Activated B cell treated with CpG ODN at 0.5 μM for 24 hours (primary cell): ENCODE data around the gene SMIM10L2A. TPM values are rescaled to one million over a fixed set of nuclear protein-coding genes. Genes with fewer than 3 reads are reported as not detected.

Source experiments
- ATAC-seq: fragments of 200-7000 bp; cut with Tn5 transposase; one replicate; pipeline ENCODE4 v1.10.0; 2021; ENCODE audit warnings: low read depth, mild to moderate bottlenecking, moderate library complexity
- CTCF ChIA-PET: fragments of 350-600 bp; sonication (Branson Sonifier 250); formaldehyde crosslinking; loops from one replicate; lab custom pipeline; 2021; ENCODE audit warnings: antibody characterized with exemption; lab: Charles Lee
- POLR2A ChIA-PET: fragments of 350-600 bp; sonication (Branson Sonifier 250); formaldehyde crosslinking; loops from one replicate; lab custom pipeline; 2021; ENCODE audit warnings: antibody characterized with exemption; lab: Charles Lee
- DNase-seq: peaks from one replicate; pipeline ENCODE4 v3.0.0; 2022
- H3K27ac Mint-ChIP-seq: one replicate; pipeline ENCODE4 v1.8.0; 2020; ENCODE audit warnings: mixed read lengths
- H3K27me3 Mint-ChIP-seq: one replicate; pipeline ENCODE4 v1.8.0; 2021; ENCODE audit warnings: mixed read lengths
- H3K36me3 Mint-ChIP-seq: one replicate; pipeline ENCODE4 v1.8.0; 2021; ENCODE audit warnings: low read depth, mixed read lengths
- H3K4me1 Mint-ChIP-seq: one replicate; pipeline ENCODE4 v1.8.0; 2021; ENCODE audit warnings: mixed read lengths
- H3K4me3 Mint-ChIP-seq: one replicate; pipeline ENCODE4 v1.8.0; 2020; ENCODE audit warnings: mild to moderate bottlenecking, mixed read lengths
- H3K9me3 Mint-ChIP-seq: one replicate; pipeline ENCODE4 v1.8.0; 2020; ENCODE audit warnings: mixed read lengths
- intact Hi-C: fragments of 100-400 bp; cut with micrococcal nuclease; formaldehyde crosslinking; loops from one replicate; pipeline ENCODE4 v1.15.1; 2024
- total RNA-seq: library from RNA; stranded (reverse); gene quantifications from 2 replicates; pipeline ENCODE4 v1.2.3, GENCODE V29; 2022
- TF ChIP-seq, protein P1 (sequence below): fragments of 200-600 bp; IDR thresholded peaks from one replicate; pipeline ENCODE4 v1.8.0; 2022; ENCODE audit warnings: antibody characterized with exemption, mild to moderate bottlenecking

The SMIM10L2A gene
- total RNA-seq, 1 donor from 2014 or later, result 0.11 TPM

- Mint-ChIP-seq H3K27me3 (peaks cover 1% of the 10 kb centered on the region), H3K4me1 (no peaks in the 10 kb centered on the region), H3K27ac (no peak overlapping the region), H3K36me3 (no peaks in the 10 kb centered on the region), H3K4me3 (no peak overlapping the region), H3K9me3 (peaks cover 6% of the 10 kb centered on the region)
- CTCF ChIA-PET, result no interaction called here
- DNase-seq, result no peak
- no peak for ATAC-seq
- POLR2A ChIA-PET, result no interaction called here
- TF ChIP-seq, protein P1, sequence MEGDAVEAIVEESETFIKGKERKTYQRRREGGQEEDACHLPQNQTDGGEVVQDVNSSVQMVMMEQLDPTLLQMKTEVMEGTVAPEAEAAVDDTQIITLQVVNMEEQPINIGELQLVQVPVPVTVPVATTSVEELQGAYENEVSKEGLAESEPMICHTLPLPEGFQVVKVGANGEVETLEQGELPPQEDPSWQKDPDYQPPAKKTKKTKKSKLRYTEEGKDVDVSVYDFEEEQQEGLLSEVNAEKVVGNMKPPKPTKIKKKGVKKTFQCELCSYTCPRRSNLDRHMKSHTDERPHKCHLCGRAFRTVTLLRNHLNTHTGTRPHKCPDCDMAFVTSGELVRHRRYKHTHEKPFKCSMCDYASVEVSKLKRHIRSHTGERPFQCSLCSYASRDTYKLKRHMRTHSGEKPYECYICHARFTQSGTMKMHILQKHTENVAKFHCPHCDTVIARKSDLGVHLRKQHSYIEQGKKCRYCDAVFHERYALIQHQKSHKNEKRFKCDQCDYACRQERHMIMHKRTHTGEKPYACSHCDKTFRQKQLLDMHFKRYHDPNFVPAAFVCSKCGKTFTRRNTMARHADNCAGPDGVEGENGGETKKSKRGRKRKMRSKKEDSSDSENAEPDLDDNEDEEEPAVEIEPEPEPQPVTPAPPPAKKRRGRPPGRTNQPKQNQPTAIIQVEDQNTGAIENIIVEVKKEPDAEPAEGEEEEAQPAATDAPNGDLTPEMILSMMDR, result no peak
- intact Hi-C loops, result no loop called here
Measured at GRCh38 chrX:135431886-135432285, 10.1 kb downstream of the SMIM10L2A start.

DNA sequence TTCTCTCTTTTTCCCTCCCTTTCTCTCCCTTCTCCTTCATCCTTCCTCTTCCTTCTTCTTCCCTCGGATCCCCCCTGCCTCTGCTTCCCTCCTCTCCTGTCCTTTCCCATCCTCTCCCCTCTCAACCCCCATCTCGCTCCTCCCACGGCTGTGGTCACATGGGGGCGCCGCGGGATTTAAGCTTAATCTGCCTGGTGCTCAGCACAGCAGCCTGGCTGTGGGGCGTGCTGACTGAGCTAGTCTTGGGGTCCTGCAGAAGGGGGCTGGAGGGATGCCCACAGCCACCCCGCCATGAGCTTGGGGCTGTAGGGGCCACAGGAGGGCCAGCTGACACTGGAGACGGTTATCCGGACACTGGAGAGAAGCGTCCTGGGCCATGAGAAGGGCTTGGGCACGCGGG lies 10.7 kb downstream of the SMIM10L2A start:
- Mint-ChIP-seq H3K36me3 (no peaks in the 10 kb centered on the region), H3K4me3 (no peak overlapping the region), H3K27ac (no peak overlapping the region), H3K9me3 (peaks cover 6% of the 10 kb centered on the region), H3K27me3 (peaks cover 1% of the 10 kb centered on the region), H3K4me1 (no peaks in the 10 kb centered on the region)
- intact Hi-C loops, result no loop called here
- TF ChIP-seq, protein P1, result no peak
- no peak for ATAC-seq
- POLR2A ChIA-PET, result no interaction called here
- DNase-seq, result no peak
- CTCF ChIA-PET, result no interaction called here

- intact Hi-C loops, result no loop called here
- peaks cover 6% of the 10 kb centered on the region for H3K9me3 Mint-ChIP-seq
- H3K36me3 Mint-ChIP-seq, result no peaks in the 10 kb centered on the region
- no peaks in the 10 kb centered on the region for H3K4me1 Mint-ChIP-seq
- DNase-seq (no peak), ATAC-seq (no peak)
- TF ChIP-seq, protein P1, result no peak
- H3K27ac Mint-ChIP-seq, result no peak overlapping the region
- ChIA-PET CTCF (no interaction called here), POLR2A (no interaction called here)
- no peak overlapping the region for H3K4me3 Mint-ChIP-seq
- peaks cover 1% of the 10 kb centered on the region for H3K27me3 Mint-ChIP-seq
Measured at GRCh38 chrX:135432881-135433521, 11.3 kb downstream of the SMIM10L2A start.

DNA sequence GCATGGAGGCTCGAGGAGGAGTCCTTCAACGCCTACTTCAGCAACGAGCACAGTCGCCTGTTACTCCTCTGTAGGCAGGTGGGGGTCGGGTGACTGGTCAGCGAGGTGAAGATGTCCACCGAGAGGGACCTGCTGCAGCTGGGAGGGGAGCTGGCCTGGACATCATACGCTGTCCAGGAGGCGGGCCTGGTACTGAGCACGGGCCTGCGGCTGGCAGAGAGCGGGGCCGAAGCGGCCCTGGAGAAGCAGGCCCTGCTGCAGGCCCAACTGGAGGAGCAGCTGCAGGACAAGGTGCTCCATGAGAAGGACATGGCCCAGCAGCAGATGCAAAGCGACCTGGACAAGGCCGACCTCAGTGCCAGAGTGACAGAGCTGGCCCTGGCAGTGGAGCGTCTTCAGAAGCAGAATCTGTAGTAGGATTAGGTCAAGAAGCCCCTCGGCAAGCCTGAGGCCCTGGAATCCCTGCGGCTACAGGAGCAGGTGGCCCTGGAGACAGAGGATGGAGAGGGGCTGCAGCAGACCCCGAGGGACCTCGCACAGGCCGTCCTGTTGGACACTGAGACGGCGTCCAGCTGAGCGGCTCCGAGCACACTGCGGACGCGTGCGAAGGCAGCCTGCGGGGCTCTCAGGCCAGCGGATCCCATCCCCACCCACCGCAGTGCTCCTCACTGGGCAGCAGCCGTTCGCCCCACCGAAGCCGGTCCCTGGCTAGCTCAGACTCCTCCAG lies 11.9 kb downstream of the SMIM10L2A start:
- Mint-ChIP-seq H3K9me3 (peaks cover 6% of the 10 kb centered on the region), H3K27me3 (peaks cover 1% of the 10 kb centered on the region), H3K4me3 (no peak overlapping the region), H3K27ac (no peak overlapping the region), H3K36me3 (no peaks in the 10 kb centered on the region), H3K4me1 (no peaks in the 10 kb centered on the region)
- TF ChIP-seq, protein P1, result no peak
- intact Hi-C loops, result no loop called here
- CTCF ChIA-PET, result no interaction called here
- DNase-seq (no peak), ATAC-seq (no peak)
- POLR2A ChIA-PET, result no interaction called here

DNA sequence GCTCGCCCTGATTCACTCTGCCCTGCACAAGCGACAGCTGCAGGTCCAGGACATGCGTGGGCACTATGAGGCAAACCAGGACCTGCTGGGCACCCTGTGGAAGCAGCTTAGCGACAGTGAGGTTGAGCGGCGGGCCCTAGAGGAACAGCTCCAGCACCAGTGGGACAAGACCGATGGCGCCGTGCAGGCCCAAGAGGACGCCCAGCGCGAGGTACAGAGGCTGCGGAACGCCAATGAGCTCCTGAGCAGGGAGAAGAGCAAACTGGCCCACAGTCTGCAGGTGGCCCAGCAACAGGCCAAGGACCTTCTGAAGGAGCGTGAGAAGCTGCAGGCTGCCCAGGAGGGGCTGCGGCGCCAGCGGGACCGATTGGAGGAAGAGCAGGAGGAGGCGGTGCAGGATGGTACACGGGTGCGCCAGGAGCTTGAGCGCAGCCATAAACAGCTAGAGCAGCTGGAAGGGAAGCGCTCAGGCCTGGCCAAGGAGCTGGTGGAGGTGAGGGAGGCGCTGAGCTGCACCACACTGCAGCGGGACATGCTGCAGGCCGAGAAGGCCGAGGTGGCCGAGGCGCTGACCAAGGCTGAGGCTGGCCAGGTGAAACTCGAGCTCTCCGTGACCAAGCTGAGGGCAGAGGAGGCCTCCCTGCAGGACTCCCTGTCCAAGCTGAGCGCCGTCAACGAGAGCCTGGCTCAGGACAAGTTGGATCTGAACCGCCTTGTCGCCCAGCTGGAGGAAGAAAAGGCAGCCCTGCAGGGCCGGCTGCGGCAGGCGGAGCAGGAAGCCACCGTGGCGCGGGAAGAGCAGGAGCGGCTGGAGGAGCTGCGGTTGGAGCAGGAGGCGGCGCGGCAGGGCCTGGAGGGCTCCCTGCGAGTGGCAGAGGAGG lies 12.8 kb downstream of the SMIM10L2A start:
- Mint-ChIP-seq H3K9me3 (peaks cover 6% of the 10 kb centered on the region), H3K36me3 (no peaks in the 10 kb centered on the region), H3K27me3 (peaks cover 1% of the 10 kb centered on the region), H3K27ac (no peak overlapping the region), H3K4me1 (no peaks in the 10 kb centered on the region), H3K4me3 (no peak overlapping the region)
- no peak for ATAC-seq
- DNase-seq, result no peak
- TF ChIP-seq, protein P1, result no peak
- POLR2A ChIA-PET, result no interaction called here
- intact Hi-C loops, result no loop called here
- CTCF ChIA-PET, result no interaction called here
